Stimulated activated CD4-positive, alpha-beta T cell treated with anti-CD3 and anti-CD28 coated beads, TNF-alpha, amount 100 ng/mL, for 4 hours (primary cell): Measurements from ENCODE around the gene CEP128.

Source experiments
- DNase-seq, 3 experiments: peaks; one replicate each; pipeline ENCODE4 v3.0.0-alpha.2; 2020; ENCODE audit warnings: low read depth in 3 of 3

Gene CEP128

GRCh38 chr14:80772504-80772903 lies 169.0 kb downstream of the CEP128 start:
- no peak for DNase-seq

- no peak for DNase-seq
Measured at GRCh38 chr14:80771201-80771600, 170.3 kb downstream of the CEP128 start.

GRCh38 chr14:80770114-80770908 lies 171.2 kb downstream of the CEP128 start:
- DNase-seq: no peak

- DNase-seq: no peak
Measured at GRCh38 chr14:80768646-80769045, 172.9 kb downstream of the CEP128 start.

GRCh38 chr14:80764921-80765507 lies 176.5 kb downstream of the CEP128 start:
- no peak for DNase-seq

GRCh38 chr14:80764496-80764895 lies 177.0 kb downstream of the CEP128 start:
- DNase-seq: no peak

GRCh38 chr14:80762641-80763228 lies 178.8 kb downstream of the CEP128 start:
- no peak for DNase-seq

- no peak for DNase-seq
Measured at GRCh38 chr14:80754696-80755095, 186.8 kb downstream of the CEP128 start.

GRCh38 chr14:80751285-80751684 lies 190.3 kb downstream of the CEP128 start:
- DNase-seq: no peak

GRCh38 chr14:80726211-80726610 lies 215.3 kb downstream of the CEP128 start:
- no peak for DNase-seq

GRCh38 chr14:80718940-80719339 lies 222.6 kb downstream of the CEP128 start:
- no peak for DNase-seq

- DNase-seq: no peak
Measured at GRCh38 chr14:80714474-80714873, 227.1 kb downstream of the CEP128 start.

- no peak for DNase-seq
Measured at GRCh38 chr14:80713076-80713850, 228.3 kb downstream of the CEP128 start.

- DNase-seq: no peak
Measured at GRCh38 chr14:80705241-80705980, 236.1 kb downstream of the CEP128 start.

GRCh38 chr14:80700601-80701000 lies 240.9 kb downstream of the CEP128 start:
- no peak for DNase-seq

- DNase-seq: no peak
Measured at GRCh38 chr14:80699861-80700260, 241.7 kb downstream of the CEP128 start.

GRCh38 chr14:80698974-80699373 lies 242.6 kb downstream of the CEP128 start:
- DNase-seq: no peak

- DNase-seq: no peak
Measured at GRCh38 chr14:80695869-80696268, 245.7 kb downstream of the CEP128 start.

- DNase-seq: no peak
Measured at GRCh38 chr14:80692903-80693302, 248.6 kb downstream of the CEP128 start.

GRCh38 chr14:80681651-80682050 lies 259.9 kb downstream of the CEP128 start:
- DNase-seq: no peak

- DNase-seq: no peak
Measured at GRCh38 chr14:80679273-80679672, 262.3 kb downstream of the CEP128 start.

GRCh38 chr14:80678436-80678835 lies 263.1 kb downstream of the CEP128 start:
- no peak for DNase-seq
